Right lobe of liver (tissue), 4 donors: ENCODE results near the gene CCND2.

Experiments used
- CTCF ChIP-seq, 4 donors: fragments of 200-600 bp in 3 of 4; fragments of 450-650 bp in 1 of 4; IDR thresholded peaks; one replicate each; pipeline versions ENCODE4 v1.5.1 to v1.8.0; 2016 to 2022; ENCODE audit warnings: antibody characterized with exemption in 4 of 4, mild to moderate bottlenecking in 2 of 4
- POLR2A ChIP-seq: fragments of 450-650 bp; IDR thresholded peaks from one replicate; pipeline ENCODE4 v1.6.1; 2017; ENCODE audit warnings: antibody characterized with exemption, mild to moderate bottlenecking
- donor health status: DM: no; HTN: no; CAD: no.
- donor health status: DM: no; HTN: no; CAD: no.
- donor health status: DM: no; HTN: yes; CAD: no.

DNA sequence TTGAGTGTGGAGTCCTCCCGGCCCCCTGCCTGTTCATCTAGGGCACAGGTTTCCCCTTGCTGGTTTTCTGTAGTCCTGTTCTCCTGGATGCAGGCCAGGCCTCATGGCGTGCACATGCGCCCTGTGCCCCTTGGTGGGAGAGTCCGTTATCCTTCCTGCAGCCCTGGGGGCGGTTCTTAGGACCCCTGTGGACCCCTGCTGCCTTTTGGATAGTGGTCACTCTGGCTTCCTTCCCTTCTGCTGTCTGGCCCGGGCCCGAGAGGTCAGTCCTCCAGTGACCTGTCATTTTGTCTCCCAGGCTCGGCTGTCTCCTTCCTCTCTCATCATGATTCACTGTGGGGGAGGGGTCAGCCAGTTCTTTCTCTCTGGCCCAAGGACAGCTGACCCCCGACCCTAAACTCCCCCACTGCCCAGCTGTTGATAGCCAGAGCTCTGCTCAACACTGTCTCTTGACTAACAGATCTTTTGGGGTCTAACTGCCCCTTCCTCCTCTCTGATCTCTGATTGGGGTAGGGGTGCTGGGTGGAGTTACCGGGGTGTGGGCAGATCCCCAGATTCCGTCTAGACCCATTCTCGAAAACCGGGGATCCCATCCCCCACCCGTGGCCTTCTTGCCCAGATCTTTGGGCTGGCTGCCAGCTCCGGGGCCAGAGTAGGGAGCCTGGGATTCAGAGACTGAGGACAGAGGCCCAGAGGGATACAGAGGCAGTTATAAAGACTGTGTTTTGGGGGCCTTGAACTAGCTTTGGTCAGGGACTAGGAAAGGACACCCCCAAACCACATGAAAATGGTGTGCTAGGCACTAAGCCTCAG, 7.0 kb downstream of the CCND2 start:
- no peak for TF ChIP-seq CTCF (IDR thresholded peaks at IDR 0.05)
- no peak for TF ChIP-seq POLR2A
